ENCODE measurements around the gene OST4.
"Not testable (repeated sequence)": the region's sequence is repeated elsewhere in the genome, so short reads cannot be mapped to it uniquely, and the experiment has no call there.

The OST4 gene

GRCh38 chr2:27078267-27079194 lies 7.1 kb upstream of the OST4 start, which contains the start of gene EMILIN1:
TSS of gene EMILIN1 (plus strand) at chr2:27078615. CDS start at chr2:27079066, 451 bp downstream.
- no peak for DNase-seq

GRCh38 chr2:27077231-27077630 lies 5.8 kb upstream of the OST4 start:
- no peak for DNase-seq

- no peak for DNase-seq
Measured at GRCh38 chr2:27076323-27076722, 4.9 kb upstream of the OST4 start.

- not testable (repeated sequence) for DNase-seq
Measured at GRCh38 chr2:27075566-27075871, 4.1 kb upstream of the OST4 start.

GRCh38 chr2:27074738-27075565 lies 3.5 kb upstream of the OST4 start:
- DNase-seq: no peak

GRCh38 chr2:27073782-27074181 lies 2.3 kb upstream of the OST4 start:
- no peak for DNase-seq

- no peak for DNase-seq
Measured at GRCh38 chr2:27072920-27073319, 1.5 kb upstream of the OST4 start.

- no peak for DNase-seq
Measured at GRCh38 chr2:27071990-27072830, 756 bp upstream of the OST4 start.

- DNase-seq: no peak
Measured at GRCh38 chr2:27070653-27071276, 689 bp downstream of the OST4 start.

GRCh38 chr2:27069961-27070618 lies 1.4 kb downstream of the OST4 start:
- no peak for DNase-seq

- DNase-seq: no peak
Measured at GRCh38 chr2:27069436-27069835, 2.0 kb downstream of the OST4 start.

GRCh38 chr2:27067385-27067784 lies 4.1 kb downstream of the OST4 start:
- no peak for DNase-seq

- no peak for DNase-seq
Measured at GRCh38 chr2:27065128-27065527, 6.3 kb downstream of the OST4 start.

- DNase-seq: no peak
Measured at GRCh38 chr2:27060323-27060722, 11.1 kb downstream of the OST4 start.

GRCh38 chr2:27059141-27059820 lies 12.2 kb downstream of the OST4 start:
- DNase-seq: no peak

GRCh38 chr2:27058210-27058609 lies 13.2 kb downstream of the OST4 start:
- DNase-seq: no peak

GRCh38 chr2:27057184-27057583 lies 14.3 kb downstream of the OST4 start:
- DNase-seq: no peak

GRCh38 chr2:27054721-27055120 lies 16.7 kb downstream of the OST4 start:
- no peak for DNase-seq

- no peak for DNase-seq
Measured at GRCh38 chr2:27053776-27054175, 17.7 kb downstream of the OST4 start.

- DNase-seq: no peak
Measured at GRCh38 chr2:27053321-27053720, 18.1 kb downstream of the OST4 start.

GRCh38 chr2:27051902-27052645 lies 19.4 kb downstream of the OST4 start:
- no peak for DNase-seq

Measured in NCI-H2081 treated with DMSO at 0.1 percent for 48 hours (cell line).